Measurements from ENCODE around the gene PHC1.

PHC1 gene

GRCh38 chr12:8949342-8950220 lies 35.3 kb downstream of the PHC1 start, which contains the start of gene M6PR:
Gene M6PR (minus strand): TSS chr12:8949645. CDS start chr12:8946404, 3,241 bp downstream.
- peak; percentile 71 to 100 (median 98) for DNase-seq

GRCh38 chr12:8950221-8950527 lies 35.9 kb downstream of the PHC1 start:
- DNase-seq = no peak

DNA sequence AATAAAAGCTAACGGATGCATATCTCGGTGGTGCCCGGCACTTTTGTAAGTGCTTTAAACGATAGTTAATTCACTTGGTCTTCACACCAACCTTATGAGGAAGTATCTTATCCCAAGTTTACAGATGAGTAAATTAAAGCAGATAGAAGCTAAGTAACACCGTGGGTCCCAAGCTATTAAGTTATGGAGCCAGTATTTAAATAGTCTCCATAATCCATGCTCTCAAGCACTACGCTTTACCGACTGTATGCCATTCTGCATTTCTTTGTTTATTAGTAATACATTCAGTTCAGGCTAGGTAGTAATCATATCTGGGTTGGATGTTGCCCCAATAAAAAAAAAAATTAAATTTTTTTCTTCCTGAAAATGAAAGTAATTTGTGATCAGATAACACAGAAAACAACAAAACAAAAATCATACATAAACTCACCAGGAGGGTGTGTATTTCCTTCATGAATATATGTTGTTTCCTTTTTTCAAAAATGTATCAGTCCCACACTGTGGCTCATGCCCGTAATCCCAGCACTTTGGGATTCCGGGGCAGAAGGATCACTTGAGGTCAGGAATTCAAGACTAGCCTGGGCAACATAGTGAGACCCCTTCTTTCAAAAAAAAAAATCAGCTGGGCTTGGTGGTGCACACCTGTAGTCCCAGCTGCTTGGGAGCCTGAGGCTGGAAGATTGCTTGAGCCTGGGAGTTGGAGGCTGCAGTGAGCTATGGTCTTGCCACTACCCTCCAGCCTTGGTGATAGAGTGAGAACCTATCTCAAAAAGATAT lies 36.6 kb downstream of the PHC1 start:
- DNase-seq = no peak

DNA sequence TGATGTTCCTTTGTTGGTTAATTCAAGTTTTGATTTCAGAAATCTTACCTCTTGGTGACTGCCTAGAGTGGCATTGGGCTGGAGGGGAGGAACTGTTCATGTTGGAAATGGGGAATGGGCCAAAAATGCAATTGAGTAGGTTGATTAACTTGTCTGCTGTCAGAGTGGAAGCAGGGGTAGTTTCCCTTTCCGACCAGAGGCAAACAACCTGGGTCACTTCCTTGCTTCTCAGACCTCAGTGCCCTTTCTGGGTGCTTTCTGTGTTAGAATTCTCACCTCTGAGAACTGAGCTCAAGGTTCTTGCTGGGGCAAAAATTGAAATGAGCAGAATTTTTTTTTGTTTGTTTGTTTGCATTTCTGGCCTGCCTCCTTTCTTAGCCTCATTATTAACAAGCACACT lies 37.4 kb downstream of the PHC1 start:
- no peak for DNase-seq

GRCh38 chr12:8953773-8954402 lies 39.6 kb downstream of the PHC1 start:
- DNase-seq = no peak

DNA sequence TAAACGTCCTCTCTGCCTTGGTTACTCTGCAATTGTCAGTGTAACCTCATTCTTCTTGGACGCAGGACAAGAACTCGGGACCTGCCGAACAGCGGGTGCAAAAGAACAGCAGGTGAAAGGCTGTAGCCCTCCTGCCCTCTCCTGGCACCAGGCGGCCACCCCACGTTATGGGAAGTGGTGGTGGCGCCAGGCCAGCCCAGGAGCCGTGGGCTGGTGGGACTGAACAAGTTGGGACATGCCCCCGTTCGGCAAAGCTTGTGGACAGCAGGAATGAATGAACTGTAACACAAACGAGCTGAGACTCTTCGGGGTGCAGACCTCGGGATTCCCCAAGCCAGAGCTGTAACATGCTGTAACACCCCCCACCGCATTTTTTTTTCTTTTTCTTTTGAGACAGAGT lies 41.8 kb downstream of the PHC1 start:
- DNase-seq = no peak

- DNase-seq = no peak
Observed at GRCh38 chr12:8956772-8957171, 42.5 kb downstream of the PHC1 start.

DNA sequence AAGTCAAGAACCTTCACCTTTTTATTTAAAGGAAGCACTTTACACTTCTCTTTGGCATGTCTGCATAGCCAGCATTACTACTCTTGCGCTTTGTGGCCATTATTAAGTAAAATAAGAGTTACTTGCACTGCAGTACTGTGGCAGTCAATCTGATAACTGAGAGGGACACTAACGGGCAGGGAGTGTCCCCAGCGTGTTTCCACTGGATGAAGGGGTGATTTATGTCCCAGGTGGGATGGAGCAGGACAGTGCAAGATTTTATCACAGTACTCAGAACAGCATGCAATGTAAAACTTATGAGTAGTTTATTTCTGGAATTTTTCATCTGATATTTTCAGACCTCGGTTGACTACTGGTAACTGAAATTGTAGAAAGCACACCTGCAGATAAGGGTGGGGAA lies 43.3 kb downstream of the PHC1 start:
- DNase-seq = no peak

DNA sequence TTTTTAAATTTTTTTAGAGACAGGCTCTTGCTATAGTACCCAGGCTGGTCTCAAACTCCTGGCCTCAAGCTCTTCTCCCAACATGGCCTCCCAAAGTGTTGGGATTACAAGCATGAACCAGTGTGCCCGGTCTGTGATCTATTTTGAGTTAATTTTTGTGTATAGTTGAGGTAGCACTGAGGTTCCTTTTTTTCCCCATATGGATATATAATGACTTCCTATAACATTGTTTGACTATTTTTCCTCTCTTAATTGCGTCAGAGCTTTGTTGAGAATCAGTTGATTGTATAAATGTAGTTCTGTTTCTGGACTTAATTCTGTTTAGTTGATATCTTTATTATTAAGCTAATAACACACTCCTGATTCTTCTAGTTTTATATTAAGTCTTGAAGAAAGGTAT lies 43.8 kb downstream of the PHC1 start:
- no peak for DNase-seq

DNA sequence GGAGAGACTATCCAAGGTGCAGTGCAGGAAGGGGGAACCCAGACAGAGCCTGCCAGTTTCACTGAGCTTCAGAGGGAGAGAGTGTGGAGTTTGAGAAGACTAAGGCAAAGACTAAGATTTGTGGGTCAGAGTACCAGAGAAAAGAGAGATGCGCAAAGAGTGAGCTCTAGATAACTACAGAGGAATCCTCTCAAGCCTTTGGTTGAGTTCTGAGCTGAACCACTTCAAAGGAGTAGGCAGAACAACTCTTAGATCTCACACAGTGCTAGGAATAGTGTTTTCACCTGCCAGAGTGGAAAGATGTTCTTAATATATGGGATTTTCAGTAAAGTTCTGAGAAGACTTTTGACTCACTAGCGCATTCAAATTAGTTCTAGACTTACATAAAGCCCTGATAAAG lies 45.9 kb downstream of the PHC1 start:
- no peak for DNase-seq

GRCh38 chr12:8968761-8969160 lies 54.5 kb downstream of the PHC1 start:
- DNase-seq = no peak

DNA sequence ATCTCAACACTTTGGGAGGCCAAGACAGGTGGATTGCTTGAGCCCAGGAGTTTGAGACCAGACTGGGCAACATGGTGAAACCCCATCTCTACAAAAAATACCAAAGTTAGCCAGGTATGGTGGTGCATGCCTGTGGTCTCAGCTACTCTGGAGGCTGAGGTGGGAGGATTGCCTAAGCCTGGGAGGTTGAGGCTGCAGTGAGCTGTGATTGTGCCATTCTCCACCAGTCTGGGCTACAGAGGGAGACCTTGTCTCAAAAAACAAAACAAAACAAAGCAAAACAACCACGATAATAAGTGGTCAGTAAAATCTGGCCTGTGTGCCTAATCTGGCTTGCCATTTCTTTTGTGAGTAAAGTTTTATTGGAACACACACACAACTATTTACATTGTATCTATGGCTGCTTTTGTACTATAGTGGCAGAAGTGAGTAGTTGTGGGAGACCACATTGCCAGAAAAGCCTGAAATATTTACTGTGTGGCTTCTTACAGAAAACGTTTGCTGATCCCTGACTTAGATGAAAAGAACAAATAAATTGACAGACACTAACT lies 55.6 kb downstream of the PHC1 start:
- DNase-seq = no peak

DNA sequence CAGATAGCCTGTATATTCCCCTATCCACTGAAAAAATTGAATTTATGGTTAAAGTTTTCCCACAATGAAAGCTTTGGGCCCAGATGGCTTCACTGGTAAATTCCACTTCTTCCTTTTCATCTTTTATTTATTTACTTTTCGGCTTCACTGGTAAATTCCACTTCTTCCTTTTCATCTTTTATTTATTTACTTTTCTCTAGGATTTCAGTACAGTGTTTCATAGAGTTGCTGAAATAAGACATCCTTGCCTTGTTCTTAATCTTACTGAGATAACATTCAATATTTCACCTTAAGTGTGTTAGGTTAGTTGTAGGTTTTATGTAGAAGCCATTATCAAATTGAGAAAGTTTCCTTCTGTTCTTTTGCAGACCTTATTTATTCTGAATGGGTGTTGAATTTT lies 56.1 kb downstream of the PHC1 start:
- no peak for DNase-seq

DNA sequence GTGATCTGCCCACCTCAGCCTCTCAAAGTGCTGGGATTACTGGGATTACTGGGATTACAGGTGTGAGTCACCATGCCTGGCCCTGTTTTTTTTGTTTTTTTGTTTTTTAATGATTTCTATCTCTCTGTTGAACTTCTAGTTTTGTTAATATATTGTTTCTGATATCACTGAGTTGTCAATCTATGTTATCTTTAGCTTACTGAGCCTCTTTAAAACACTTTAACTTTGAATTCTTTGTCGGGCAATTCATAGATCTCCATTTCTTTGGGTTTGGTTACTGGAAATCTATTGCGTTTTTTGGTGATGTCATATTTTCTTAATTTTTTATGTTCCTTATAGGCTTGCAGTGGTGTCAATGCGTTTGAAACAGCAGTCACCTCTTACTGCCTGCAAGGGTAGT lies 65.8 kb downstream of the PHC1 start:
- no peak for DNase-seq

DNA sequence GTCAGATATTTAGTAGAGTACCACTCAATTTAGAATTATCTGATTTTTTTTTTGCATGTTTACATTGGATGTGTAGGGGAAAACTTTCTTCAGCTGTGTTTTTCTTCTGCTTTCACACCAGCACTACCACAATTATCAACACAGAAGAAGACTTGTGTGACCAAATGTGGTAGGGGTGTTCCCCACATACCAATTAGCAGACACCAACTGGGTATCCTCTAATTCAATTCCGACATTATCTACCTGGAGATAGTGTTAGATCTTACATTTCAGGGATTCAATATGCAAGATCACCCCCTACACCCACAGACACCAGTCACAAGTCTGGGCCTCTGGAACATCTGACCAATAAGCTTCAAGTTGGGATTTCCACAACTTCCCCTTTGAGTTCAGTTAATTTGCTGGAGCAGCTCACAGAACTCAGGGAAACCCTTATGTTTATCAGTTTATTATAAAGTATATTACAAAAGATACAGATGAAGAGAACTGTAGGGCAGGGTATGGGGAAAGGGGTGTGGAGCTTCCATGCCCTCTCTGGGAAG lies 71.0 kb downstream of the PHC1 start:
- no peak for DNase-seq

GRCh38 chr12:8987163-8987562 lies 72.9 kb downstream of the PHC1 start:
- DNase-seq = no peak

- no peak for DNase-seq
Observed at GRCh38 chr12:8987685-8988084, 73.4 kb downstream of the PHC1 start.

DNA sequence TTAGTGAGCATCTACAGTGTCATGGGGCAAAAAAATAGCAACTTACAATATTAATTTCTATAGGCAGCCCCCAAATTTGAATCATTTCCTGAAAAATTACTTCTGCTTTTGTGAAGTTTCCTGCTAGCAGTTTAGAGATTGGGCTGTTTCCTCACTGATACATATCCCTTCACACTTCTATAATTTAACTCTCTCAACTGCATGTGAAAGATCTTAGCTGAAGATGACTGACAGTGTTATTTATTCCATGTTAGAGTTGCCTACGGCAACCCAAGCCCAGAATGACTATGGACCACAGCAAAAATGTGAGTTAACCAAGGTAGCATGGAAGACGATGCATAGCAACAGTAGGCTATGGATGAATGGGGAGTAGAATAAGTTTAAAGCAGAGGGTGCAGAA lies 75.1 kb downstream of the PHC1 start, which contains the start of gene KLRG1:
KLRG1 (plus strand) TSS at position 134 of the 400 bp plus-strand sequence; CDS start at position 224, 90 bp downstream.
- no peak for DNase-seq
